Peyer's patch (tissue), 4 donors: Measurements from ENCODE around the gene TEX101.
"Not testable (repeated sequence)": the region's sequence is repeated elsewhere in the genome, so short reads cannot be mapped to it uniquely, and the experiment has no call there.

Source experiments
- POLR2A ChIP-seq, 2 donors: fragments of 450-650 bp; IDR thresholded peaks; one replicate each; pipeline ENCODE4 v1.5.1; 2017; ENCODE audit warnings: antibody characterized with exemption in 2 of 2, mild to moderate bottlenecking in 2 of 2, moderate library complexity in 2 of 2
- TF ChIP-seq, protein P1 (sequence below), 6 experiments: fragments of 450-650 bp in 4 of 6; fragments of 200-600 bp in 2 of 6; sonication (generic) in 1 of 6; IDR thresholded peaks; one replicate each; pipeline ENCODE4 v1.5.1; 2017 to 2019; ENCODE audit warnings: antibody characterized with exemption in 6 of 6, mild to moderate bottlenecking in 3 of 6, moderate library complexity in 1 of 6

DNA sequence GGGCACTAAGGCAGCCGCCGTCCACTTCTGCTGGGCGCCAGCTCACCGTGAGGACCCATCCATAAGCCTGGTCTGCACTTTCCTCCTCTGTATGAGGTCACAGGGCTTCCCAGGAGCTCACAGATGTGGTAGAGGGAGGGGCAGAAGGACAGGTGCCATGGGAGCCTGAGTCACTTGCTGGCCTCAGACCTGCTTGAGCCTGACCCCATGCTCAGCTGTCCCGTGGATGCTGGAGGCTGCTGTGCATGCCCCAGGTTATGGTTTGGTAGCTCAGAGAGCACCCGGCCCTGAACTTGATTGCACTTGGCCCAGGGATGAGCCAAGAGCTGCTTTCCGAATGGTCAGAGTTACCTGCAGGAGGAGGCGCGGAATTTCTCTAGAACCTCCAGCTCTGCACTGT lies 49.0 kb upstream of the TEX101 start:
- TF ChIP-seq, protein P1, sequence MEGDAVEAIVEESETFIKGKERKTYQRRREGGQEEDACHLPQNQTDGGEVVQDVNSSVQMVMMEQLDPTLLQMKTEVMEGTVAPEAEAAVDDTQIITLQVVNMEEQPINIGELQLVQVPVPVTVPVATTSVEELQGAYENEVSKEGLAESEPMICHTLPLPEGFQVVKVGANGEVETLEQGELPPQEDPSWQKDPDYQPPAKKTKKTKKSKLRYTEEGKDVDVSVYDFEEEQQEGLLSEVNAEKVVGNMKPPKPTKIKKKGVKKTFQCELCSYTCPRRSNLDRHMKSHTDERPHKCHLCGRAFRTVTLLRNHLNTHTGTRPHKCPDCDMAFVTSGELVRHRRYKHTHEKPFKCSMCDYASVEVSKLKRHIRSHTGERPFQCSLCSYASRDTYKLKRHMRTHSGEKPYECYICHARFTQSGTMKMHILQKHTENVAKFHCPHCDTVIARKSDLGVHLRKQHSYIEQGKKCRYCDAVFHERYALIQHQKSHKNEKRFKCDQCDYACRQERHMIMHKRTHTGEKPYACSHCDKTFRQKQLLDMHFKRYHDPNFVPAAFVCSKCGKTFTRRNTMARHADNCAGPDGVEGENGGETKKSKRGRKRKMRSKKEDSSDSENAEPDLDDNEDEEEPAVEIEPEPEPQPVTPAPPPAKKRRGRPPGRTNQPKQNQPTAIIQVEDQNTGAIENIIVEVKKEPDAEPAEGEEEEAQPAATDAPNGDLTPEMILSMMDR (IDR thresholded peaks at IDR 0.05): not testable (repeated sequence)
- TF ChIP-seq POLR2A (IDR thresholded peaks at IDR 0.05): not testable (repeated sequence)
